ENCODE data around the gene ATRX. TPM values are rescaled to one million over a fixed set of nuclear protein-coding genes. Genes with fewer than 3 reads are reported as not detected.

ATRX gene
- total and polyA plus RNA-seq, 10 of the 15 experiments (the other 5 are each of a cell fraction or from before 2014, with no cell fraction given): 19.4 to 73.8 (median 45.2) TPM

DNA sequence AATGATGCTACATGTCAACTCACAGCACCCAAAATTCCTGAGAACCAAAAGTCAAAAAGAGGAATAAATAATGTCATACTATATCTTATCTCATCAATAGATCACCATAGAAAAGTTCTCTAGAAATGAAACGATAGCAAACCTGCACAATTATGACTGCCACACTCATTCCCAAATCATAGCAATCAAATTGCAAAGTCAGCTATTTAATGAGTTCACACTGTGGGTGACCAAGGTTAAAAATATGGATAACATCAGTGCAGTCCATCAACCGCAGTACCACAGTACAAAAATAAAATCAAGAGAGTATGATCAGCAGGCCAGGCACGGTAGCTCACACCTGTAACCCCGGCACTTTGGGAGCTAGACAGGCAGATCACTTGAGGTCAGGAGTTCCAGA, 62.3 kb downstream of the ATRX start (continued):
- TF ChIP-seq E2F8 (IDR thresholded peaks at IDR 0.05; ENCODE audit: low read depth, partially characterized antibody): no peak
- no peak for TF ChIP-seq PKNOX1 (IDR thresholded peaks at IDR 0.05)
- no peak for TF ChIP-seq MTA3 (IDR thresholded peaks at IDR 0.05; ENCODE audit: borderline replicate concordance, low read length)
- no peak for TF ChIP-seq POLR2A (IDR thresholded peaks at IDR 0.05; ENCODE audit: low read depth, low read length)
- TF ChIP-seq STAT3 (IDR thresholded peaks at IDR 0.05; ENCODE audit: low read depth, low read length): no peak
- TF ChIP-seq SMAD1 (IDR thresholded peaks at IDR 0.05; ENCODE audit: low read depth, partially characterized antibody): no peak

DNA sequence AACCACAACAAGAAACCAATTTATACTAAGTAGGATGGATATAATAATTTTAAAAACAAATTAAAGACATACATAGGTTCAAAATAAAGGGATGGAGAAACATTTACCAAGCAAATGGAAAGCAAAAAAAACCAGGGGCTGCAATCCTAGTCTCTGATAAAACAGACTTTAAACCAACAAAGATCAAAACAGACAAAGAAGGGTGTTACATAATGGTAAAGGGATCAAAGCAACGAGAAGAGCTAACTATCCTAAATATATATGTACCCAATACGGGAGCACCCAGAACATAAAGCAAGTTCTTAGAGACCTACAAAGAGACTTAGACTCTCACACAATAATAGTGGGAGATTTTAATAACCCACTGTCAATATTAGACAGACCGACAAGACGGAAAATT, 66.6 kb downstream of the ATRX start:
- DNase-seq (ENCODE audit: low read depth, low spot score) (no peak), FAIRE-seq (no peak), ATAC-seq (no peak)
- WGBS (ENCODE audit: insufficient coverage, insufficient replicate concordance, low lambda C conversion rate, missing lambda C conversion rate): 69% methylated on average over 4 of the region's 4 CpGs
- Histone ChIP-seq H4K20me1 (ENCODE audit: control insufficient read depth, insufficient read depth) (no peaks in the 10 kb centered on the region; the same call in 1 of the 2 replicates), H3K36me3 (ENCODE audit: control insufficient read depth in 2 of 2, insufficient read depth in 2 of 2, low read length in 1 of 2) (0 out of 4 replicates have a peak, but pooled peaks cover 0 to 3% of the 10 kb centered on the region in 2 experiments), H3K9ac (ENCODE audit: control insufficient read depth, insufficient read depth, low read length) (no peak overlapping the region), H3K9me3 (replicated peaks; ENCODE audit: control insufficient read depth, insufficient read depth, low read length) (no peaks in the 10 kb centered on the region; the same call in 2 of the 3 replicates), H3K27me3 (replicated peaks in 1 of 2; ENCODE audit: control insufficient read depth in 2 of 2, insufficient read depth in 2 of 2, low read length in 1 of 2) (no peaks in the 10 kb centered on the region), H3K4me3 (no peak overlapping the region), H3K27ac (ENCODE audit: control insufficient read depth, insufficient read depth) (no peak overlapping the region), H2AFZ (ENCODE audit: control insufficient read depth, low read depth, low read length) (no peak overlapping the region), H3K4me1 (ENCODE audit: control insufficient read depth, insufficient read depth, low read length) (no peaks in the 10 kb centered on the region), H3K4me2 (ENCODE audit: control insufficient read depth, insufficient read depth) (no peak overlapping the region), H3K79me2 (ENCODE audit: control insufficient read depth, insufficient read depth, low read length) (peaks cover 14% of the 10 kb centered on the region)
- in situ Hi-C loops (cut with MboI): no loop called here
- ChIA-PET POLR2A (no interaction called here), CTCF (no interaction called here), RAD21 (ENCODE audit: unreplicated experiment) (no interaction called here), SMC1A (ENCODE audit: uncharacterized antibody, unreplicated experiment) (no interaction called here)
- no TSS peak for BruUV-seq (replicated peaks)
- intact Hi-C loops (cut with micrococcal nuclease; ENCODE audit: unreplicated experiment): no loop called here
- TF ChIP-seq ZNF384 (IDR thresholded peaks at IDR 0.05; ENCODE audit: borderline replicate concordance, low read depth, low read length) (no peak), TARDBP (IDR thresholded peaks at IDR 0.05; ENCODE audit: borderline replicate concordance) (no peak), MTA3 (IDR thresholded peaks at IDR 0.05; ENCODE audit: borderline replicate concordance, low read length) (no peak), ZNF687 (IDR thresholded peaks at IDR 0.05) (no peak), ATF2 (IDR thresholded peaks at IDR 0.05; ENCODE audit: low read length) (no peak), ZNF274 (IDR thresholded peaks at IDR 0.05; ENCODE audit: insufficient read depth, insufficient read length) (no peak), NFYA (IDR thresholded peaks at IDR 0.05; ENCODE audit: borderline replicate concordance, low read depth, low read length) (no peak), CREM (IDR thresholded peaks at IDR 0.05; ENCODE audit: low read depth) (no peak), NR2C1 (IDR thresholded peaks at IDR 0.05) (no peak)
- TF ChIP-seq, protein P1, sequence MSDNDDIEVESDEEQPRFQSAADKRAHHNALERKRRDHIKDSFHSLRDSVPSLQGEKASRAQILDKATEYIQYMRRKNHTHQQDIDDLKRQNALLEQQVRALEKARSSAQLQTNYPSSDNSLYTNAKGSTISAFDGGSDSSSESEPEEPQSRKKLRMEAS (IDR thresholded peaks at IDR 0.05; ENCODE audit: low read depth, low read length): no peak
